IPS-15b (cell line): ENCODE measurements around the gene STH.

ENCODE experiments used
- H3K27me3 ChIP-seq: one replicate; pipeline ENCODE4 v1.6.1; 2013; ENCODE audit warnings: low read length; ENCODE audit not compliant: control insufficient read depth, insufficient read depth
- H3K36me3 ChIP-seq: one replicate; pipeline ENCODE4 v1.6.1; 2013; ENCODE audit warnings: low read length; ENCODE audit not compliant: control insufficient read depth, insufficient read depth
- H3K4me1 ChIP-seq: one replicate; pipeline ENCODE4 v1.6.1; 2013; ENCODE audit warnings: mild to moderate bottlenecking, low read length; ENCODE audit not compliant: control insufficient read depth, insufficient read depth
- H3K4me3 ChIP-seq: one replicate; pipeline ENCODE4 v1.5.1; 2013; ENCODE audit warnings: low read depth, low read length
- H3K9ac ChIP-seq: one replicate; pipeline ENCODE4 v1.6.1; 2013; ENCODE audit warnings: low read depth, mild to moderate bottlenecking, low read length
- H3K9me3 ChIP-seq: one replicate; pipeline ENCODE4 v1.6.1; 2013; ENCODE audit warnings: mild to moderate bottlenecking, low read length; ENCODE audit not compliant: control insufficient read depth, insufficient read depth

STH gene

DNA sequence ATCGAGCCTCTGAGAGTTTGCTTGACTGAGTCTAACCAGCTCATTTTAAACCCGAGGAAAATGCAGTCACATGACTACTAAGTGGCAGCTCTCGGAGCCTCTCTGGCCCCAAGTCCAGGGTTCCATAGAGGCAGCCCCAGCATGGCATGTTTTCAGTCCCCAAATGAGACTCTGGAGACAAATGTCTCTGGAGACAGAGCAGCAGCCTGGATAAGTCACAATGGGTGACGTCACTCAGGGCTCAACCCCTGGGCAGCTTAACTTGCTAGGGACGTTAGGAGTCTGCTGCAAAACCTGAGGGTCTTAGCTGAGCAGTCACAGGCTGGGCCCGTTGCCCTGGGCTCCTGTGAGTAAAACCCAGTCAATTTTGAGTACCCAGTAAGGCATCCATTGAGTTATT lies 6.9 kb upstream of the STH start:
- Histone ChIP-seq H3K9ac (no peak overlapping the region), H3K9me3 (no peaks in the 10 kb centered on the region), H3K4me1 (peaks cover 2% of the 10 kb centered on the region), H3K36me3 (no peaks in the 10 kb centered on the region), H3K4me3 (no peak overlapping the region), H3K27me3 (no peaks in the 10 kb centered on the region)

DNA sequence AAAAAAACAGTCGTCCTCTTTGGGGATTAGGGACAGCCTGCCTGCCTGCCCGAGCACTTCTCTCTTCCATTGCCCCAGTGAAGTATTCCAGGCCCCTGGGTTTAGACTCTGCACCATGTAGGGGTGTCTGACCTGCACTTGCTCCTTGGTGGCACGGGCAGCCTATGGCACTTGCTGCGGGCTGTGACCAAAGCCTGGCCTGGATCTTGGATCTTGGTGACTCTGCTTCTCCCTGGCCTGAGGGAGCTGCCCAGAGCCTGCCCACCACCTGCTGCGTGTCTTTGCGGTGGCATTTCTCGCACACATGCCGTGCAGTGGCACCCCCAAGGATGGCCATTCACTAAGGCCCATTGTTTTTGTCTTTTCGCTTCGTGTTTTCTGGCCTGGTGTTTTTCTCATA lies 6.1 kb upstream of the STH start:
- peaks cover 2% of the 10 kb centered on the region for H3K4me1 ChIP-seq
- H3K4me3 ChIP-seq, result no peak overlapping the region
- H3K9ac ChIP-seq, result no peak overlapping the region
- H3K36me3 ChIP-seq, result no peaks in the 10 kb centered on the region
- H3K9me3 ChIP-seq, result no peaks in the 10 kb centered on the region
- H3K27me3 ChIP-seq, result no peaks in the 10 kb centered on the region

- no peaks in the 10 kb centered on the region for H3K36me3 ChIP-seq
- H3K4me1 ChIP-seq, result peaks cover 2% of the 10 kb centered on the region
- no peak overlapping the region for H3K4me3 ChIP-seq
- H3K27me3 ChIP-seq, result no peaks in the 10 kb centered on the region
- H3K9me3 ChIP-seq, result no peaks in the 10 kb centered on the region
- H3K9ac ChIP-seq, result no peak overlapping the region
Observed at GRCh38 chr17:45993962-45994627, 5.0 kb upstream of the STH start.

DNA sequence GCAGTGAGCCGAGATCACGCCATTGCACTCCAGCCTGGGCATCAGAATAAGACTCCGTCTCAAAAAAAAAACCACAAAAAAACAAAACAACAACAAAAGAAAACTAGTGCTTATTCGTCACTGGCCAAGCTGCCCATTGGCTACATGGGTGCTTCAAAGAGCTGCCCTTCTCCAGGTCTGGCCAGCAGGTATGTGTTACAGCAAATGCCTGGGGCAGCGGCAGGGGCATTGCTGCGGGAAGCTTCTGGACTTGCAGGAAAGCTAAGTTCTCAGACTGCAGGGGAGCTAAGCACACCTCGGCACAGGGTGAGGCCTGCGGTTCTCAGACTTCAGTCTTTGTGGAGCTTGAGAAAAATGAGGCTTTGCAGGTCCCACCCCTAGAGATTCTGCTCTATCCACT lies 4.1 kb upstream of the STH start:
- H3K27me3 ChIP-seq, result no peaks in the 10 kb centered on the region
- H3K4me1 ChIP-seq, result peaks cover 2% of the 10 kb centered on the region
- no peaks in the 10 kb centered on the region for H3K36me3 ChIP-seq
- no peak overlapping the region for H3K9ac ChIP-seq
- H3K9me3 ChIP-seq, result no peaks in the 10 kb centered on the region
- no peak overlapping the region for H3K4me3 ChIP-seq

- Histone ChIP-seq H3K36me3 (no peaks in the 10 kb centered on the region), H3K9me3 (no peaks in the 10 kb centered on the region), H3K4me3 (no peak overlapping the region), H3K27me3 (no peaks in the 10 kb centered on the region), H3K9ac (no peak overlapping the region), H3K4me1 (peaks cover 2% of the 10 kb centered on the region)
Observed at GRCh38 chr17:45995627-45996270, 3.3 kb upstream of the STH start.

GRCh38 chr17:45996282-45996937 lies 2.6 kb upstream of the STH start:
- no peak overlapping the region for H3K4me3 ChIP-seq
- no peaks in the 10 kb centered on the region for H3K36me3 ChIP-seq
- H3K4me1 ChIP-seq, result peaks cover 2% of the 10 kb centered on the region

GRCh38 chr17:45997166-45997565 lies 1.9 kb upstream of the STH start:
- Histone ChIP-seq H3K9ac (no peak overlapping the region), H3K27me3 (no peaks in the 10 kb centered on the region), H3K36me3 (no peaks in the 10 kb centered on the region), H3K4me1 (peaks cover 2% of the 10 kb centered on the region), H3K4me3 (no peak overlapping the region), H3K9me3 (no peaks in the 10 kb centered on the region)

More at GRCh38 chr17:45996282-45996937, 2.6 kb upstream of the STH start:
- no peaks in the 10 kb centered on the region for H3K27me3 ChIP-seq
- no peaks in the 10 kb centered on the region for H3K9me3 ChIP-seq
- H3K9ac ChIP-seq, result no peak overlapping the region

DNA sequence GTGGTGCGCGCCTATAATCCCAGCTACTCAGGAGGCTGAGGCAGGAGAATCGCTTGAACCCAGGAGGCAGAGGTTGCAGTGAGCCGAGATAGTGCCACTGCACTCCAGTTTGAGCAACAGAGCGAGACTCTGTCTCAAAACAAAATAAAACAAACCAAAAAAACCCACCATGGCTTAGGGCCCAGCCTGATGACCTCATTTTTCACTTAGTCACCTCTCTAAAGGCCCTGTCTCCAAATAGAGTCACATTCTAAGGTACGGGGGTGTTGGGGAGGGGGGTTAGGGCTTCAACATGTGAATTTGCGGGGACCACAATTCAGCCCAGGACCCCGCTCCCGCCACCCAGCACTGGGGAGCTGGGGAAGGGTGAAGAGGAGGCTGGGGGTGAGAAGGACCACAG lies 1.4 kb upstream of the STH start:
- Histone ChIP-seq H3K9me3 (no peaks in the 10 kb centered on the region), H3K36me3 (no peaks in the 10 kb centered on the region), H3K4me1 (peaks cover 2% of the 10 kb centered on the region), H3K4me3 (no peak overlapping the region), H3K27me3 (no peaks in the 10 kb centered on the region), H3K9ac (no peak overlapping the region)

DNA sequence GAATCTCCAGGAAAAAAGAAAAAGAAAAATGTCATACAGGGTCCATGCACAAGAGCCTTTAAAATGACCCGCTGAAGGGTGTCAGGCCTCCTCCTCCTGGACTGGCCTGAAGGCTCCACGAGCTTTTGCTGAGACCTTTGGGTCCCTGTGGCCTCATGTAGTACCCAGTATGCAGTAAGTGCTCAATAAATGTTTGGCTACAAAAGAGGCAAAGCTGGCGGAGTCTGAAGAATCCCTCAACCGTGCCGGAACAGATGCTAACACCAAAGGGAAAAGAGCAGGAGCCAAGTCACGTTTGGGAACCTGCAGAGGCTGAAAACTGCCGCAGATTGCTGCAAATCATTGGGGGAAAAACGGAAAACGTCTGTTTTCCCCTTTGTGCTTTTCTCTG lies 845 bp downstream of the STH start:
- Histone ChIP-seq H3K4me1 (no peaks in the 10 kb centered on the region), H3K36me3 (no peaks in the 10 kb centered on the region), H3K4me3 (no peak overlapping the region), H3K9ac (no peak overlapping the region), H3K9me3 (no peaks in the 10 kb centered on the region), H3K27me3 (no peaks in the 10 kb centered on the region)

GRCh38 chr17:46000292-46000691 lies 1.2 kb downstream of the STH start:
- Histone ChIP-seq H3K9me3 (no peaks in the 10 kb centered on the region), H3K36me3 (no peaks in the 10 kb centered on the region), H3K27me3 (no peaks in the 10 kb centered on the region), H3K4me1 (no peaks in the 10 kb centered on the region), H3K4me3 (no peak overlapping the region), H3K9ac (no peak overlapping the region)

DNA sequence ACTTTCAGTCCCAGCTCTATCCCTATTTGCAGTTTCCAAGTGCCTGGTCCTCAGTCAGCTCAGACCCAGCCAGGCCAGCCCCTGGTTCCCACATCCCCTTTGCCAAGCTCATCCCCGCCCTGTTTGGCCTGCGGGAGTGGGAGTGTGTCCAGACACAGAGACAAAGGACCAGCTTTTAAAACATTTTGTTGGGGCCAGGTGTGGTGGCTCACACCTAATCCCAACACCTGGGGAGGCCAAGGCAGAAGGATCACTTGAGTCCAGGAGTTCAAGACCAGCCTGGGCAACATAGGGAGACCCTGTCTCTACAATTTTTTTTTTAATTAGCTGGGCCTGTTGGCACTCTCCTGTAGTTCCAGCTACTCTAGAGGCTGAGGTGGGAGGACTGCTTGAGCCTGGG lies 1.7 kb downstream of the STH start:
- H3K4me1 ChIP-seq, result no peaks in the 10 kb centered on the region
- no peak overlapping the region for H3K9ac ChIP-seq
- no peak overlapping the region for H3K4me3 ChIP-seq
- no peaks in the 10 kb centered on the region for H3K27me3 ChIP-seq
- no peaks in the 10 kb centered on the region for H3K36me3 ChIP-seq
- H3K9me3 ChIP-seq, result no peaks in the 10 kb centered on the region
